Fibroblast of pulmonary artery (primary cell): ENCODE measurements around the gene KSR1.

Experiments
- DNase-seq: peaks from one replicate; pipeline ENCODE4 v3.0.0-alpha.2; 2010; ENCODE audit warnings: low read depth
- H3K4me3 ChIP-seq: replicated peaks from 2 replicates; pipeline ENCODE4 v1.5.1; 2011; ENCODE audit warnings: low read depth, mild to moderate bottlenecking, control low read depth, low read length, moderate library complexity
- TF ChIP-seq, protein P1 (sequence below): IDR thresholded peaks from 2 replicates; pipeline ENCODE4 v1.5.1; 2011; ENCODE audit warnings: mild to moderate bottlenecking, control low read depth, low read length, inconsistent platforms; ENCODE audit errors: missing control alignments

The KSR1 gene

DNA sequence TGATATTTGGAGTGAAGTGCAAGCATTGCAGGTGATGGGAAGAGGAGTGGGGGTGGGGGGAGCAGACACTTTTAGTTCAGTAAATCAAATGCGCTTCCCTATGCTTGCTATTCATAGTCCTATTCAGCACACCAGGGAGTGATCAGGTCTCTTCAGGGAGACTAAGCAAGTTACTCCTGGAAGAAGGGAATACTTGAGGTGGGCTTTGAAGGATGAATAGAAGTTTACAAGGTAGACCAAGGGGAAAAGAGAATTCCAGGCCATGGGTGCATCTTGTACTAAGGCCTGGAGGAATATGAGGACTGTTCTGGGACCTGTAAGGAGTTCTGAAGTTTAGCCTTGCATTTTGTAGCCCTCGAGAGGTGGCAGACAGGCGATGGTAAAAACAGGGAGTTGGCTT, 134.6 kb downstream of the KSR1 start:
- DNase-seq, result no peak
- H3K4me3 ChIP-seq, result no peak overlapping the region
- TF ChIP-seq, protein P1, sequence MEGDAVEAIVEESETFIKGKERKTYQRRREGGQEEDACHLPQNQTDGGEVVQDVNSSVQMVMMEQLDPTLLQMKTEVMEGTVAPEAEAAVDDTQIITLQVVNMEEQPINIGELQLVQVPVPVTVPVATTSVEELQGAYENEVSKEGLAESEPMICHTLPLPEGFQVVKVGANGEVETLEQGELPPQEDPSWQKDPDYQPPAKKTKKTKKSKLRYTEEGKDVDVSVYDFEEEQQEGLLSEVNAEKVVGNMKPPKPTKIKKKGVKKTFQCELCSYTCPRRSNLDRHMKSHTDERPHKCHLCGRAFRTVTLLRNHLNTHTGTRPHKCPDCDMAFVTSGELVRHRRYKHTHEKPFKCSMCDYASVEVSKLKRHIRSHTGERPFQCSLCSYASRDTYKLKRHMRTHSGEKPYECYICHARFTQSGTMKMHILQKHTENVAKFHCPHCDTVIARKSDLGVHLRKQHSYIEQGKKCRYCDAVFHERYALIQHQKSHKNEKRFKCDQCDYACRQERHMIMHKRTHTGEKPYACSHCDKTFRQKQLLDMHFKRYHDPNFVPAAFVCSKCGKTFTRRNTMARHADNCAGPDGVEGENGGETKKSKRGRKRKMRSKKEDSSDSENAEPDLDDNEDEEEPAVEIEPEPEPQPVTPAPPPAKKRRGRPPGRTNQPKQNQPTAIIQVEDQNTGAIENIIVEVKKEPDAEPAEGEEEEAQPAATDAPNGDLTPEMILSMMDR, result no peak

DNA sequence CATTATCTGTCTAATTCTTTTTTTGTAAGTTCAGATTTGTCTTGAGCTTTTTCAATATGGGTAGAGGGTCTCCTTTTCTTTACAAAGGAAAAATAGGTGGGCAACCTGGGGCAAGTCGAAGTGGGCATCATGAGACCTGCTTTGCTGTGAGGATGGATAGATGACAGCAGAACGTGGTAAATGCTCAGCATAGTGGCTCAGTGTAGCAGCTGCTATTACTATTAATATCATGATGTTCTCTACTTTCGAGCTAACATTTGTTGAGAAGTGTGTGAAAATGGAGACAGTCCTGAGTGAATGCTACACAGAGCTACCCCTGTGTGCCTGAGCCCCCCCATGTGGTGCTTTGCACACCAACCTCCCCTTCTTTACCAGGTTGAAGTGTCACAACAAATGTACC, 135.7 kb downstream of the KSR1 start:
- TF ChIP-seq, protein P1, result no peak

DNA sequence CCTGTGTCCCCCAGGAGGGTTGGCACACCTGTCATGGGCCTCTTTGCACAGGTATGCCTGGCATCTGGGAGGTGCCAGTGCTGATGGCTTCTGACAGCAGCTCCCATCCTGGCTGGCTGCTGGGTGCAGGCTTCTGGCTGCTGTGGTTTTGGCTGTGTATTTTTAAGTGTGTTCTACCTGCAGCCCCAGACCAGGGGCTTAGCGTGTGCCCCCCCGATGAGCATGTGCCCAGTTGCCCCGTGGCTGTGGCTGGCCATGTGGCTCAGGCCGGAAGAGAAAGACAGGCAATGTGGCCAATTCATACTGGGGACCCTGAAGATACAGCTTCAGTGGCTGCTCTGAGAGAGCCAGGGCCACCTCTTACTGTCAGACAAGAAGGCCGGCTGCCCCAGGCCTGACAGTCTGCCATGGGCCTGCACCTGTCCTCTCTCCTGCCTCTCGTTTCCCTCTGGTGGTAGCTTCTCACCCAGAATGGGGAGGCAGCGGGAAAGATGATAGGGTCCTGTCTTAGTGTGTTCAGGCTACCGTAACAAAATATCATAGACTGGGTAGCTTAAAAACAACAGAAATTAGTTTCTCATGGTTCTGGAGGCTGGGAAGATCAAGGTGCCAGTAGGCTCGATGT, 137.1 kb downstream of the KSR1 start:
- H3K4me3 ChIP-seq, result no peak overlapping the region

More for the DNA sequence above, 135.7 kb downstream of the KSR1 start:
- DNase-seq, result no peak
- H3K4me3 ChIP-seq, result no peak overlapping the region

DNA sequence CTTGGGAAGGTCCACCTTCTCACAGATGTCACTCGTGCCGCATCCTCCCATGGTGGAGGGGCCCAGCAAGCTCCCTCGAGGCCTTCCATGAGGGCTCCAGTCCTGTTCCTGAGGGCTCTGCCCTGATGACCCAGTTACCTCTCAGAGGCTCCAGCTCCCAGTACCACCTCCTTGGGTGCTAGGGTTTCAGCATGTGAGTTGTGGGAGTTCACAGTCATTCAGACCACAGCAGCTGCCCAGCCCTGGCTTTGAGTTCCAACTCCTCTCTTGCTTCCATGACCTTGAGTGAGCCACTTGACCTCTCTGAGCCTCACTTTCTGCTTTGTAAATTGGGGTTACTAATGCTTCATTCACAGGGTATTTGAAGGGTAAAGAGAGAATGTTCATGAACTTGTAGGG, 137.6 kb downstream of the KSR1 start:
- TF ChIP-seq, protein P1, result no peak
- no peak overlapping the region for H3K4me3 ChIP-seq
- DNase-seq, result no peak

More for the DNA sequence above, 137.1 kb downstream of the KSR1 start:
- no peak for DNase-seq
- TF ChIP-seq, protein P1, result no peak

DNA sequence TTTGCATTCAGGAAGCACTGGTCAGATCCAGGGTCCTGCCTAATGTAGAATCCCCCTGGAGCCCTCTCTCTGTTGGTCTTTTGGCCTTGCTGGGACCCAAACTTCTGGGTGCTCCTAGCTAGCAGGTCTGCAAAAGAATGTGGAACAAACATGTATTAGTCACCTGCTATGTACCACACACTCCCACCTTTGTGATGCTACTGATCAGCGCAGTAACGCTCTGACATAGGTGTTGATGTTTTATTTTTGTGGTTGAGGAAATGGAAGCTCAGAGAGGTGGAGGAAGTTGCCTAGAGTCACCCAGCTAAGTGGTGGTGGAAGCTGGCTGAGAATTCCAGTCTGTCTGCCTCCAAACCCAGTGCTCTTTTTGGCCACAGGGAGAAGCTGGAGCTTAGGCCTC, 139.0 kb downstream of the KSR1 start:
- DNase-seq, result no peak
- TF ChIP-seq, protein P1, result no peak
- H3K4me3 ChIP-seq, result no peak overlapping the region

DNA sequence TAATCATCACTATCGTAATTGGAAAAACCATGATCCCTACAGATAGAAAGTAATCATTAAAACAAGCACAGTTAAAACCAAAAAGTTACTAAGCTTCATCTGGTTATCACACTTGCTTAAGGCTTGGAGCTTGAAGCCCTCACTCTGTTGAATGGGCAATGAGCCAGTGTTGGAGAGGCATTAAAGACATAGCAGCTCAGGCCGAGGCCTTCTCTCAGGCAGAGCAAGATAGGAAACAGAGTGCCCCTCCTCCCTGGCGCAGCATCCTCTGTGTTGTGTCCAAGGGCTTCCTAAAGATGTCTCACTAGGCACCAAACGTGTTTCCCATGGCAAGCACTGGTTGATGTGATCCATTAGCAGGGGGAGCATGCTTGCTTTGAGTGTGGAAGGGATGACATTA, 139.8 kb downstream of the KSR1 start:
- peak; percentile 38 for DNase-seq
- TF ChIP-seq, protein P1, result no peak
- no peak overlapping the region for H3K4me3 ChIP-seq

DNA sequence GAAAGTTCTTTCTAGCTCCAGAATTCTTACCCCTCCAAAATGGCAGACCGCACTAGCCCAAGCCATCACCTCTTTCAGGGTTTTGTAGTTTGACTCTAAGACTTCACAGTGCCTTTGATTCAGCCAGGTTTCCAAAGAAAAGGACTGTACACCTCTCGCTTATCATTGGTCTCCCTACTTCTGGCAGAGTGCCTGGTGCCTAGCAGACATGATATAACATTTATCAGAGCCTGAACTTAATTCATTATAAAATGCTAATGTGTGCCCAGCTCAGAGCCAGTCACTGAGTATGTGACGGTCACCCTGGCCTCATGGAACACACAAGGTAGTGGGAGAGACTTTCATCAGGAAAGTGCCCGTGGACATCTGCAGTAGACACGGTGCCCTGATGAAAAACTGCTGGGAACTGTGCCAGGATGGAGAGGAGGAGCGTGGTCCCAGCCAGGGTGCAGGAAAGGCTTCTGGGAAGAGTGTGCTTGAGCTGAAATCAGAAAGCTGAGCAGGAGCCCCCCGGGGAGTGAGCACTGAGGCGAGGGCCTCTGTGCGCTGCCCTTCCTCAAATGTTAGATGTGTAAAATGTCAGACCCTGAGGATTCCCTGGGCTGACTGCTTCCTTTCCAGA, 140.4 kb downstream of the KSR1 start:
- no peak overlapping the region for H3K4me3 ChIP-seq
- no peak for DNase-seq
- TF ChIP-seq, protein P1, result no peak
